Measurements from ENCODE around the gene TVP23A.
"Not testable (repeated sequence)": the region's sequence is repeated elsewhere in the genome, so short reads cannot be mapped to it uniquely, and the experiment has no call there.

The TVP23A gene

DNA sequence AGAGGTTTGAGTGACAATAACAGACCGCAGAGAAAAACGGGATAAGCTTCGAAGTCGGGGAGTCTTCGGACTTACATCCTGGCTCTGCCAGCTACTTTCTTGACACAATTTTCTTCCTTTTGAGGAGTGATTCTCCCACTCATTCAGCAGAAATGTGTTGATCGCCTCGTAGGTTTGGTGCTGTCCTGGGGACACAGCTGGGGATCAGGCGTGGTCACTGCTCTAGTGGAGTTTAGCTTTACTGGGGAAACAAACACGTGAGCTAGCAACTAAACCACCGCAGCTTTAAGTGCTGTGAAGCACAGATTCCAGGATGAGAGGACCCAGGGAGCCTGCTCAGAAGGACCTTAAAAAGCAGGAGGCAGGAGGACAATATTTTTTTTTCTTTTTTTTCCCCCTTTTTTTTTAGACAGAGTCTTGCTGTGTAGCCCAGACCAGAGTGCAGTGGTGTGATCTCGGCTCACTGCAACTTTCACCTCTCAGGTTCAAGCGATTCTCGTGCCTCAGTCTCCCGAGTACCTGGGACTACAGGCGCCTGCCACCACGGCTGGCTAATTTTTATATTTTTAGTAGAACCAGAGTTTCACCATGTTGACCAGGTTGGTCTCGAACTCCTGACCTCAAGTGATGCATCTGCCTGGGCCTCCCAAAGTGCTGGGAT lies 74.1 kb downstream of the TVP23A start:
- Histone ChIP-seq H3K27me3 (no peaks in the 10 kb centered on the region), H3K9me3 (no peaks in the 10 kb centered on the region), H3K27ac (peak overlapping the region; percentile 98), H3K36me3 (peaks cover 20% of the 10 kb centered on the region), H3K4me1 (ENCODE audit: control insufficient read depth in 1 of 2, insufficient read depth in 1 of 2, low read depth in 1 of 2, low read length in 1 of 2) (peaks cover 11 to 16% of the 10 kb centered on the region in 2 experiments), H3K4me3 (ENCODE audit: low read depth in 1 of 2, low read length in 1 of 2) (peak overlapping the region; percentile 84 to 99)
- TF ChIP-seq, protein P1, sequence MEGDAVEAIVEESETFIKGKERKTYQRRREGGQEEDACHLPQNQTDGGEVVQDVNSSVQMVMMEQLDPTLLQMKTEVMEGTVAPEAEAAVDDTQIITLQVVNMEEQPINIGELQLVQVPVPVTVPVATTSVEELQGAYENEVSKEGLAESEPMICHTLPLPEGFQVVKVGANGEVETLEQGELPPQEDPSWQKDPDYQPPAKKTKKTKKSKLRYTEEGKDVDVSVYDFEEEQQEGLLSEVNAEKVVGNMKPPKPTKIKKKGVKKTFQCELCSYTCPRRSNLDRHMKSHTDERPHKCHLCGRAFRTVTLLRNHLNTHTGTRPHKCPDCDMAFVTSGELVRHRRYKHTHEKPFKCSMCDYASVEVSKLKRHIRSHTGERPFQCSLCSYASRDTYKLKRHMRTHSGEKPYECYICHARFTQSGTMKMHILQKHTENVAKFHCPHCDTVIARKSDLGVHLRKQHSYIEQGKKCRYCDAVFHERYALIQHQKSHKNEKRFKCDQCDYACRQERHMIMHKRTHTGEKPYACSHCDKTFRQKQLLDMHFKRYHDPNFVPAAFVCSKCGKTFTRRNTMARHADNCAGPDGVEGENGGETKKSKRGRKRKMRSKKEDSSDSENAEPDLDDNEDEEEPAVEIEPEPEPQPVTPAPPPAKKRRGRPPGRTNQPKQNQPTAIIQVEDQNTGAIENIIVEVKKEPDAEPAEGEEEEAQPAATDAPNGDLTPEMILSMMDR (IDR thresholded peaks at IDR 0.05), result no peak

DNA sequence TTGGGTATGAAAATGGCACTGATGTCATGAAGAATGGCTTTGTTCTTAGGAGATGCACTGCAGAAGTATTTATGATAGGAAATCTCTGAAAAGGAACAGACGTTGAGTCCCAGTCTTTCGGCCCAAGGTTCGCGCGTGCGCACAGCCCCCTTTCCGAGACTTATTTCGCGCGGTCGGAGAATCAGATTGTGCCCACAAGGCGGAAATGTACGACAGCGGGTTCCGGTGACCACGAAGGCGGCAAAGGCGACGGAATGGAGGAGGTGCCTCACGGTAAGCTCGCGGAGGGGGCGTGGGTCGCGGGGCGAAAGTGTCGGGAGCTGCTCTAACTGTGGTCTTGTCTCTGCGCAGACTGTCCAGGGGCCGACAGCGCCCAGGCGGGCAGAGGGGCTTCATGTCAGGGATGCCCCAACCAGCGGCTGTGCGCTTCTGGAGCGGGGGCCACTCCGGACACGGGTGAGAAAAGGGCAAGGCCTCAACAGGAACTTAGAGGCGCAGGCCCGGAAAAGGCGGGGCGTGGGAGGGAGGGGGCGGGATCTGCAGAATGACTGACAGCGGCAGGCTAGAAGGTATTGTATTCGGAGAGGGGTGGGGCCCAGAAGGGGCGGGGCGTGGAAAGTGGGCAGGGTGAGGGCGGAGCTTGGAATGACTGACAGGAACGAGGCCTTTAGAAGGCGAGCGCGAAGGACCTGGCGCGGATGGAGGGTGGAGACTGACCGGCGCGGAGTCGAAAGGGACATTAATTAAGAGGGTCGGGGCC lies 74.8 kb downstream of the TVP23A start, which contains the start of gene NUBP1:
TSS of gene NUBP1 (plus strand) at position 233 of the 760 bp plus-strand sequence. CDS start at position 255, 22 bp downstream.
- Histone ChIP-seq H3K27me3 (no peaks in the 10 kb centered on the region), H3K4me3 (ENCODE audit: low read depth in 1 of 2, low read length in 1 of 2) (peak within 1 kb of the TSS; percentile 84 to 99), H3K36me3 (peaks cover 13% of the 10 kb centered on the region), H3K9me3 (no peaks in the 10 kb centered on the region), H3K27ac (peak within 1 kb of the TSS; percentile 98), H3K4me1 (ENCODE audit: control insufficient read depth in 1 of 2, insufficient read depth in 1 of 2, low read depth in 1 of 2, low read length in 1 of 2) (peaks cover 11 to 16% of the 10 kb centered on the region in 2 experiments)
- TF ChIP-seq, protein P1 (IDR thresholded peaks at IDR 0.05), result peak; percentile 36

DNA sequence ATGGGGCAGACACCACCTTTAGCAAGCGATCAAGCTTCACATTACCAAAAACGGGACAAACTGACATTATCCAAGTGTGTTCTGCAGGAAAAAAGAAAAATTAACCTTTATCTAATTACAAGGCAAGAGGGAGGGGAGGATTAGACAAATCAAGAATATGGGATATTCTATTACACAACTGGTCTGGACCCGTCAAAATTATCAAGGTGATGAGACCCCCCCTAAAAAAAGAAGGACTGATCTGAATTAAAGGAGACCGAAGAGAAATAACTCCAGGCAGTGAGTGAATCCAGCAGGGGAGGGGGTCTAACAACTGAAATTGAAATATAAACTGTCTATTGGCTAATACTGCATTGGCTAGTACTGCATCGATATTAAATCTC lies 75.4 kb downstream of the TVP23A start:
- peak overlapping the region; percentile 98 for H3K27ac ChIP-seq
- TF ChIP-seq, protein P1 (IDR thresholded peaks at IDR 0.05), result no peak
- H3K4me3 ChIP-seq (ENCODE audit: low read depth in 1 of 2, low read length in 1 of 2), result peak overlapping the region; percentile 84 to 99
- peaks cover 7% of the 10 kb centered on the region for H3K36me3 ChIP-seq
- peaks cover 11 to 16% of the 10 kb centered on the region in 2 experiments for H3K4me1 ChIP-seq (ENCODE audit: control insufficient read depth in 1 of 2, insufficient read depth in 1 of 2, low read depth in 1 of 2, low read length in 1 of 2)
- H3K9me3 ChIP-seq, result no peaks in the 10 kb centered on the region
- H3K27me3 ChIP-seq, result no peaks in the 10 kb centered on the region

DNA sequence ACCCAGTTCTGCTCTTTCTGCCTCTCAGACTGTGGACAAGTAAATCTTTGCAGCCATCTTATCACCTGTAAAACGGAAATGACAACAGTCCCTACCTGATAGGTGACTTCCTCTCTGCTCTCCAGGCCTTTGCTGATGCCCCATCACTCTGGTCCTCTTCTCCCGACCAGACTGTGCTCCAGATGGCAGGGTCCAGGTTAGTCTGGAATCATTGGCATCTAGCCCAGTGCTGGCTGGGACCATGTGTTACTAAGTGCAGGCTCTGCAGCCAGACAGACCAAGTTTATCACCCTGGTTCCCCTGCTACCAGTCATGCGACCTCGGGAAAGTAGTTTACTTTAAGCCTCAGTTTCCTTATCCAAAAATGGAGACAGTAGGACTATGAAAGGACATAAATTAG lies 76.8 kb downstream of the TVP23A start:
- TF ChIP-seq, protein P1 (IDR thresholded peaks at IDR 0.05), result no peak
- H3K4me1 ChIP-seq (ENCODE audit: control insufficient read depth in 1 of 2, insufficient read depth in 1 of 2, low read depth in 1 of 2, low read length in 1 of 2), result peaks cover 13 to 20% of the 10 kb centered on the region in 2 experiments
- no peak overlapping the region for H3K27ac ChIP-seq
- H3K27me3 ChIP-seq, result no peaks in the 10 kb centered on the region
- no peaks in the 10 kb centered on the region for H3K36me3 ChIP-seq
- no peak overlapping the region for H3K4me3 ChIP-seq (ENCODE audit: low read depth in 1 of 2, low read length in 1 of 2)
- H3K9me3 ChIP-seq, result no peaks in the 10 kb centered on the region

DNA sequence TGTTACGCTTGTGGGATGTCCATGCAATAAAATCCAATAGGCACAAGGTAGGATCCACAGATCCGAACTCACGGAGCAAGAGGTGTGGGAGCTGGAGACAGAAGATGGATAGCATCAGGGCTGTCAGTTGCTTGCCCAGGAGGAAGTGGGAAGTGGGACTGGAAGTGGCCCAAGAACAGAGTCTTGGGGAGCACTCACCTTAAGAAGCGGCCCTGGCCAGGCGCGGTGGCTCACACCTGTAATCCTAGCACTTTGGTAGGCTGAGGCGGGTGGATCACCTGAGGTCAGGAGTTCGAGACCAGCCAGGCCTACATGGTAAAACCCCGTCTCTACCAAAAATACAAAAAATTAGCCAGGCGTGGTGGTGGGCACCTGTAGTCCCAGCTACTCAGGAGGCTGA lies 77.3 kb downstream of the TVP23A start:
- H3K4me1 ChIP-seq (ENCODE audit: control insufficient read depth in 1 of 2, insufficient read depth in 1 of 2, low read depth in 1 of 2, low read length in 1 of 2), result peaks cover 13 to 20% of the 10 kb centered on the region in 2 experiments
- H3K4me3 ChIP-seq (ENCODE audit: low read depth in 1 of 2, low read length in 1 of 2), result not testable (repeated sequence)

GRCh38 chr16:10740845-10741208 lies 77.8 kb downstream of the TVP23A start:
- Histone ChIP-seq H3K27me3 (no peaks in the 10 kb centered on the region), H3K4me1 (ENCODE audit: control insufficient read depth in 1 of 2, insufficient read depth in 1 of 2, low read depth in 1 of 2, low read length in 1 of 2) (peaks cover 13 to 20% of the 10 kb centered on the region in 2 experiments), H3K36me3 (no peaks in the 10 kb centered on the region), H3K4me3 (ENCODE audit: low read depth in 1 of 2, low read length in 1 of 2) (no peak overlapping the region), H3K27ac (no peak overlapping the region), H3K9me3 (no peaks in the 10 kb centered on the region)
- TF ChIP-seq, protein P1 (IDR thresholded peaks at IDR 0.05), result no peak

More for the DNA sequence above, 77.3 kb downstream of the TVP23A start:
- not testable (repeated sequence) for H3K27ac ChIP-seq, H3K9me3 ChIP-seq, H3K36me3 ChIP-seq, H3K27me3 ChIP-seq
